ENCODE data around the gene GEMIN5. TPM values are rescaled to one million over a fixed set of nuclear protein-coding genes. Genes with fewer than 3 reads are reported as not detected.

The GEMIN5 gene
- polyA plus RNA-seq, 3 donors, result 2.0 to 3.8 (median 2.2) TPM

DNA sequence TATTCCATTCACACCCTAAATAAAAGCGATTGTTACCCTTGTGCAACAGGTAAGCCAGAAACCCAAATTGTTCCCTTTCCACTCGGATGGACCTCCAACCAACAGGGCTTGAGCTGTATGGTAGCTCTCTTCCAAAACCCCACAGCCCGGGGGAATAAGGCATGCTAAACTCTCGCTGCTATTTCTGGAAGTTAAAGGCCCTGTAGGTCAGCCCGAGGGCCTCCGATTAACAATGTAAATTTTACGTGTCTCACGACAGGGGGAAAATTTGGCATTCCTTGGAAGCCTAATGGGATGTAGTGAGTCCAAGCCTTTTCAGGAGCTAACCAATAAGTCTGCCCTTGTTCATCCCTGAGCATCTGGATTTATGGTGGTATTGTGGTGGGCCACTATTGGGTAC is 53.6 kb downstream of the GEMIN5 start:
- TF ChIP-seq, protein P1, sequence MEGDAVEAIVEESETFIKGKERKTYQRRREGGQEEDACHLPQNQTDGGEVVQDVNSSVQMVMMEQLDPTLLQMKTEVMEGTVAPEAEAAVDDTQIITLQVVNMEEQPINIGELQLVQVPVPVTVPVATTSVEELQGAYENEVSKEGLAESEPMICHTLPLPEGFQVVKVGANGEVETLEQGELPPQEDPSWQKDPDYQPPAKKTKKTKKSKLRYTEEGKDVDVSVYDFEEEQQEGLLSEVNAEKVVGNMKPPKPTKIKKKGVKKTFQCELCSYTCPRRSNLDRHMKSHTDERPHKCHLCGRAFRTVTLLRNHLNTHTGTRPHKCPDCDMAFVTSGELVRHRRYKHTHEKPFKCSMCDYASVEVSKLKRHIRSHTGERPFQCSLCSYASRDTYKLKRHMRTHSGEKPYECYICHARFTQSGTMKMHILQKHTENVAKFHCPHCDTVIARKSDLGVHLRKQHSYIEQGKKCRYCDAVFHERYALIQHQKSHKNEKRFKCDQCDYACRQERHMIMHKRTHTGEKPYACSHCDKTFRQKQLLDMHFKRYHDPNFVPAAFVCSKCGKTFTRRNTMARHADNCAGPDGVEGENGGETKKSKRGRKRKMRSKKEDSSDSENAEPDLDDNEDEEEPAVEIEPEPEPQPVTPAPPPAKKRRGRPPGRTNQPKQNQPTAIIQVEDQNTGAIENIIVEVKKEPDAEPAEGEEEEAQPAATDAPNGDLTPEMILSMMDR (IDR thresholded peaks at IDR 0.05), result no peak
- 98% methylated on average over 7 of the region's 8 CpGs for WGBS (ENCODE audit: insufficient coverage)
- H3K36me3 Mint-ChIP-seq, result peaks cover 48 to 54% of the 10 kb centered on the region in 2 donors
- no peak overlapping the region for H3K4me3 Mint-ChIP-seq
- H3K27me3 ChIP-seq (ENCODE audit: control insufficient read depth in 2 of 2, insufficient read depth in 2 of 2, low read length in 2 of 2), result no peaks in the 10 kb centered on the region
- peaks cover 31 to 69% (median 49%) of the 10 kb centered on the region in 7 donors for H3K9me3 Mint-ChIP-seq
- no peak for DNase-seq
- intact Hi-C loops (cut with micrococcal nuclease), result no loop called here
- peaks cover 29 to 59% of the 10 kb centered on the region in 2 donors for H3K36me3 ChIP-seq (replicated peaks in 1 of 2; ENCODE audit: control insufficient read depth in 1 of 2, insufficient read depth in 2 of 2, low read length in 2 of 2)
- H3K4me3 ChIP-seq (replicated peaks in 1 of 3; ENCODE audit: low read depth in 2 of 3, low read length in 3 of 3), result no peak overlapping the region
- H3K27ac ChIP-seq (ENCODE audit: low read depth in 1 of 2, low read length in 2 of 2), result peak overlapping the region in 1 of 2 donors; percentile 29
- peaks cover 0 to 4% (median 0%) of the 10 kb centered on the region in 3 donors for H3K27me3 Mint-ChIP-seq (ENCODE audit: low read depth in 3 of 3)
- no peak overlapping the region for H3K27ac Mint-ChIP-seq
- H3K79me2 ChIP-seq (ENCODE audit: insufficient read depth, low read length), result no peaks in the 10 kb centered on the region
- no peaks in the 10 kb centered on the region for H4K20me1 ChIP-seq (ENCODE audit: insufficient read depth, low read length)
- no peak overlapping the region for H3K4me2 ChIP-seq (replicated peaks; ENCODE audit: extremely low read depth, low read length, poor library complexity, severe bottlenecking)
- peaks cover 24 to 42% of the 10 kb centered on the region in 2 donors for H3K9me3 ChIP-seq (replicated peaks in 1 of 2; ENCODE audit: control insufficient read depth in 1 of 2, insufficient read depth in 1 of 2, low read length in 2 of 2)
- no peak overlapping the region for H2AFZ ChIP-seq (ENCODE audit: insufficient read depth, low read depth, low read length, poor library complexity, severe bottlenecking)
- H3K4me1 ChIP-seq (ENCODE audit: control insufficient read depth in 1 of 2, insufficient read depth in 2 of 2, low read length in 2 of 2), result peaks cover 6 to 9% of the 10 kb centered on the region in 2 donors
- H3K4me1 Mint-ChIP-seq, result peaks cover 4% of the 10 kb centered on the region
- no peak overlapping the region for H3K9ac ChIP-seq (ENCODE audit: insufficient read depth, low read length, poor library complexity, severe bottlenecking)

DNA sequence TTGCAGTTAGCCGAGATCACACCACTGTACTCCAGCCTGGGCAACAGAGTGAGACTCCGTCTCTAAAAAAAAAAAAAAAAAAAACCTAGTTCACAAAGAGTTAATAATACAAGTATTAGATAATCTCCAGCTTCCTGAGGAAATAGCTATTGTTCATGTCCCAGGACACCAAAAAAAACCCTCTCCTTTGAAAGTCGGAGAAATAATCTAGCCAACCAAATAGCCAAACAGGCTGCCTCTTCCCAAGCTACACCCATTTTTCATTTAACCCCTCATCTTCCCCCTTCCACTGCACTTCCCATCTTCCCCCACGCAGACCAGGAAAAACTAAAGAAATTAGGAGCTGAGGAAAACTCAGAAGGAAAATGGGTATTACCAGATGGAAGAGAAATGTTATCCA is 56.0 kb downstream of the GEMIN5 start:
- Histone ChIP-seq H2AFZ (ENCODE audit: insufficient read depth, low read depth, low read length, poor library complexity, severe bottlenecking) (no peak overlapping the region), H3K4me1 (ENCODE audit: control insufficient read depth in 1 of 2, insufficient read depth in 2 of 2, low read length in 2 of 2) (peaks cover 6 to 9% of the 10 kb centered on the region in 2 donors), H3K9me3 (replicated peaks in 1 of 2; ENCODE audit: control insufficient read depth in 1 of 2, insufficient read depth in 1 of 2, low read length in 2 of 2) (peaks cover 43 to 49% of the 10 kb centered on the region in 2 donors), H3K36me3 (replicated peaks in 1 of 2; ENCODE audit: control insufficient read depth in 1 of 2, insufficient read depth in 2 of 2, low read length in 2 of 2) (peaks cover 7 to 54% of the 10 kb centered on the region in 2 donors), H3K27me3 (ENCODE audit: control insufficient read depth in 2 of 2, insufficient read depth in 2 of 2, low read length in 2 of 2) (no peaks in the 10 kb centered on the region), H3K9ac (ENCODE audit: insufficient read depth, low read length, poor library complexity, severe bottlenecking) (no peak overlapping the region), H3K4me3 (replicated peaks in 1 of 3; ENCODE audit: low read depth in 2 of 3, low read length in 3 of 3) (no peak overlapping the region), H3K79me2 (ENCODE audit: insufficient read depth, low read length) (no peaks in the 10 kb centered on the region), H3K4me2 (replicated peaks; ENCODE audit: extremely low read depth, low read length, poor library complexity, severe bottlenecking) (no peak overlapping the region), H4K20me1 (ENCODE audit: insufficient read depth, low read length) (no peaks in the 10 kb centered on the region), H3K27ac (ENCODE audit: low read depth in 1 of 2, low read length in 2 of 2) (no peak overlapping the region)
- H3K4me3 Mint-ChIP-seq, result no peak overlapping the region
- peaks cover 38 to 84% (median 60%) of the 10 kb centered on the region in 7 donors for H3K9me3 Mint-ChIP-seq
- H3K4me1 Mint-ChIP-seq, result peaks cover 4% of the 10 kb centered on the region
- no peak for DNase-seq
- H3K27ac Mint-ChIP-seq, result no peak overlapping the region
- peaks cover 0 to 4% (median 0%) of the 10 kb centered on the region in 3 donors for H3K27me3 Mint-ChIP-seq (ENCODE audit: low read depth in 3 of 3)
- peaks cover 37 to 48% of the 10 kb centered on the region in 2 donors for H3K36me3 Mint-ChIP-seq
- intact Hi-C loops (cut with micrococcal nuclease), result no loop called here
- TF ChIP-seq, protein P1 (IDR thresholded peaks at IDR 0.05), result no peak
- 60% methylated on average over 1 of the region's 4 CpGs for WGBS (ENCODE audit: insufficient coverage)

Data from CD14-positive monocyte (primary cell).